Measurements from ENCODE around the gene SYNE2. TPM values are rescaled to one million over a fixed set of nuclear protein-coding genes. Genes with fewer than 3 reads are reported as not detected.

Gene SYNE2
- total RNA-seq, 1 experiment from 2014 or later, result 71.1 TPM

DNA sequence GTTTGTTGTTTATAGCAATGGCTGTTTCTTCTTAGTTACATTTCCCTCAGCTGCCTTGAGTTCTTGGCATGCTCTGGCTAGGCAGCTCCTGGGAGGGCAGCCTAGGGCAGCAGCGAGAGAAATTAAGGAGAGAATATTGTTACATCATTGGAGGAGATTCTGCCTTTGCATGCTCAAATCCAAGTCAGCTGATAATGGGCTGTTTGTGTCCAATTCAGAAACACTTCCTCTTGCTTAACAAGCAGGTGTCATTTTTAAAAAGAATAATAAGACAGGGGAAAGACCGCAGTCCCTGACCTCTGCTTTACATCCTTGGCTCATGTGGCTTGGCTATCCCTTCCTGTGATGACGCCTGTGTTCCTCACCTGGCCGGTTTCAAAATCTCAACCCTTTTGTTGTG, 364.5 kb downstream of the SYNE2 start (continued):
- TF ChIP-seq, protein P1, sequence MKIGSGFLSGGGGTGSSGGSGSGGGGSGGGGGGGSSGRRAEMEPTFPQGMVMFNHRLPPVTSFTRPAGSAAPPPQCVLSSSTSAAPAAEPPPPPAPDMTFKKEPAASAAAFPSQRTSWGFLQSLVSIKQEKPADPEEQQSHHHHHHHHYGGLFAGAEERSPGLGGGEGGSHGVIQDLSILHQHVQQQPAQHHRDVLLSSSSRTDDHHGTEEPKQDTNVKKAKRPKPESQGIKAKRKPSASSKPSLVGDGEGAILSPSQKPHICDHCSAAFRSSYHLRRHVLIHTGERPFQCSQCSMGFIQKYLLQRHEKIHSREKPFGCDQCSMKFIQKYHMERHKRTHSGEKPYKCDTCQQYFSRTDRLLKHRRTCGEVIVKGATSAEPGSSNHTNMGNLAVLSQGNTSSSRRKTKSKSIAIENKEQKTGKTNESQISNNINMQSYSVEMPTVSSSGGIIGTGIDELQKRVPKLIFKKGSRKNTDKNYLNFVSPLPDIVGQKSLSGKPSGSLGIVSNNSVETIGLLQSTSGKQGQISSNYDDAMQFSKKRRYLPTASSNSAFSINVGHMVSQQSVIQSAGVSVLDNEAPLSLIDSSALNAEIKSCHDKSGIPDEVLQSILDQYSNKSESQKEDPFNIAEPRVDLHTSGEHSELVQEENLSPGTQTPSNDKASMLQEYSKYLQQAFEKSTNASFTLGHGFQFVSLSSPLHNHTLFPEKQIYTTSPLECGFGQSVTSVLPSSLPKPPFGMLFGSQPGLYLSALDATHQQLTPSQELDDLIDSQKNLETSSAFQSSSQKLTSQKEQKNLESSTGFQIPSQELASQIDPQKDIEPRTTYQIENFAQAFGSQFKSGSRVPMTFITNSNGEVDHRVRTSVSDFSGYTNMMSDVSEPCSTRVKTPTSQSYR (CRISPR knock-in tag; IDR thresholded peaks at IDR 0.05), result no peak
- no peak for TF ChIP-seq NFYB (CRISPR knock-in tag; conservative IDR thresholded peaks at IDR 0.05; ENCODE audit: low read depth)
- TF ChIP-seq, protein P2, sequence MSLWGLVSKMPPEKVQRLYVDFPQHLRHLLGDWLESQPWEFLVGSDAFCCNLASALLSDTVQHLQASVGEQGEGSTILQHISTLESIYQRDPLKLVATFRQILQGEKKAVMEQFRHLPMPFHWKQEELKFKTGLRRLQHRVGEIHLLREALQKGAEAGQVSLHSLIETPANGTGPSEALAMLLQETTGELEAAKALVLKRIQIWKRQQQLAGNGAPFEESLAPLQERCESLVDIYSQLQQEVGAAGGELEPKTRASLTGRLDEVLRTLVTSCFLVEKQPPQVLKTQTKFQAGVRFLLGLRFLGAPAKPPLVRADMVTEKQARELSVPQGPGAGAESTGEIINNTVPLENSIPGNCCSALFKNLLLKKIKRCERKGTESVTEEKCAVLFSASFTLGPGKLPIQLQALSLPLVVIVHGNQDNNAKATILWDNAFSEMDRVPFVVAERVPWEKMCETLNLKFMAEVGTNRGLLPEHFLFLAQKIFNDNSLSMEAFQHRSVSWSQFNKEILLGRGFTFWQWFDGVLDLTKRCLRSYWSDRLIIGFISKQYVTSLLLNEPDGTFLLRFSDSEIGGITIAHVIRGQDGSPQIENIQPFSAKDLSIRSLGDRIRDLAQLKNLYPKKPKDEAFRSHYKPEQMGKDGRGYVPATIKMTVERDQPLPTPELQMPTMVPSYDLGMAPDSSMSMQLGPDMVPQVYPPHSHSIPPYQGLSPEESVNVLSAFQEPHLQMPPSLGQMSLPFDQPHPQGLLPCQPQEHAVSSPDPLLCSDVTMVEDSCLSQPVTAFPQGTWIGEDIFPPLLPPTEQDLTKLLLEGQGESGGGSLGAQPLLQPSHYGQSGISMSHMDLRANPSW (CRISPR knock-in tag; conservative IDR thresholded peaks at IDR 0.05; ENCODE audit: low read depth), result no peak

DNA sequence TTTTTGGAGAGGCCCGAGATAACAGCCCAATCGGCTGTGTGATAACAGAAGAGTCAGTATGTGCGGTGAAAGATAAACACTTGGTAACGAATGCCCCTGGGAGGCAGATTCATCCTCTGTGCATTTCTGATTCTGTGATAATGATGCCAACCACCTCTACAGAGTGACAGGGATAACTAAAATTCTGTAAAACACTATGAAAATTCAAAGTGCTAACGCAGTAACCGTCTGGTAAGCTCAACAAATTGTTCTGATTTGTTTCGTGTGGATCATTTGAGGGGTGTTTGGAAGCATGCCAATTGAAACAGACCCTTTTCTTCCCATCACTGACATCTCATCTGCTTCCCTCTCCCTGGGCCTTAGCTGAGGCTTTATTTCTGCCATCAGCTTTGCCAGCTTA, 365.0 kb downstream of the SYNE2 start:
- Mint-ChIP-seq H3K9me3 (no peaks in the 10 kb centered on the region), H3K27ac (0 out of 2 replicates have a peak overlapping the region, but pooled peaks have one; percentile 28), H3K36me3 (peaks cover 75% of the 10 kb centered on the region), H3K27me3 (ENCODE audit: low read depth) (no peaks in the 10 kb centered on the region), H3K4me1 (no peaks in the 10 kb centered on the region), H3K4me3 (no peak overlapping the region)
- TF ChIP-seq, protein P3, sequence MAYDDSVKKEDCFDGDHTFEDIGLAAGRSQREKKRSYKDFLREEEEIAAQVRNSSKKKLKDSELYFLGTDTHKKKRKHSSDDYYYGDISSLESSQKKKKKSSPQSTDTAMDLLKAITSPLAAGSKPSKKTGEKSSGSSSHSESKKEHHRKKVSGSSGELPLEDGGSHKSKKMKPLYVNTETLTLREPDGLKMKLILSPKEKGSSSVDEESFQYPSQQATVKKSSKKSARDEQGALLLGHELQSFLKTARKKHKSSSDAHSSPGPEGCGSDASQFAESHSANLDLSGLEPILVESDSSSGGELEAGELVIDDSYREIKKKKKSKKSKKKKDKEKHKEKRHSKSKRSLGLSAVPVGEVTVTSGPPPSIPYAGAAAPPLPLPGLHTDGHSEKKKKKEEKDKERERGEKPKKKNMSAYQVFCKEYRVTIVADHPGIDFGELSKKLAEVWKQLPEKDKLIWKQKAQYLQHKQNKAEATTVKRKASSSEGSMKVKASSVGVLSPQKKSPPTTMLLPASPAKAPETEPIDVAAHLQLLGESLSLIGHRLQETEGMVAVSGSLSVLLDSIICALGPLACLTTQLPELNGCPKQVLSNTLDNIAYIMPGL (CRISPR knock-in tag; IDR thresholded peaks at IDR 0.05), result no peak
- TF ChIP-seq, protein P4, sequence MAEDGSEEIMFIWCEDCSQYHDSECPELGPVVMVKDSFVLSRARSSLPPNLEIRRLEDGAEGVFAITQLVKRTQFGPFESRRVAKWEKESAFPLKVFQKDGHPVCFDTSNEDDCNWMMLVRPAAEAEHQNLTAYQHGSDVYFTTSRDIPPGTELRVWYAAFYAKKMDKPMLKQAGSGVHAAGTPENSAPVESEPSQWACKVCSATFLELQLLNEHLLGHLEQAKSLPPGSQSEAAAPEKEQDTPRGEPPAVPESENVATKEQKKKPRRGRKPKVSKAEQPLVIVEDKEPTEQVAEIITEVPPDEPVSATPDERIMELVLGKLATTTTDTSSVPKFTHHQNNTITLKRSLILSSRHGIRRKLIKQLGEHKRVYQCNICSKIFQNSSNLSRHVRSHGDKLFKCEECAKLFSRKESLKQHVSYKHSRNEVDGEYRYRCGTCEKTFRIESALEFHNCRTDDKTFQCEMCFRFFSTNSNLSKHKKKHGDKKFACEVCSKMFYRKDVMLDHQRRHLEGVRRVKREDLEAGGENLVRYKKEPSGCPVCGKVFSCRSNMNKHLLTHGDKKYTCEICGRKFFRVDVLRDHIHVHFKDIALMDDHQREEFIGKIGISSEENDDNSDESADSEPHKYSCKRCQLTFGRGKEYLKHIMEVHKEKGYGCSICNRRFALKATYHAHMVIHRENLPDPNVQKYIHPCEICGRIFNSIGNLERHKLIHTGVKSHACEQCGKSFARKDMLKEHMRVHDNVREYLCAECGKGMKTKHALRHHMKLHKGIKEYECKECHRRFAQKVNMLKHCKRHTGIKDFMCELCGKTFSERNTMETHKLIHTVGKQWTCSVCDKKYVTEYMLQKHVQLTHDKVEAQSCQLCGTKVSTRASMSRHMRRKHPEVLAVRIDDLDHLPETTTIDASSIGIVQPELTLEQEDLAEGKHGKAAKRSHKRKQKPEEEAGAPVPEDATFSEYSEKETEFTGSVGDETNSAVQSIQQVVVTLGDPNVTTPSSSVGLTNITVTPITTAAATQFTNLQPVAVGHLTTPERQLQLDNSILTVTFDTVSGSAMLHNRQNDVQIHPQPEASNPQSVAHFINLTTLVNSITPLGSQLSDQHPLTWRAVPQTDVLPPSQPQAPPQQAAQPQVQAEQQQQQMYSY (CRISPR knock-in tag; IDR thresholded peaks at IDR 0.05), result no peak
- TF ChIP-seq, protein P5, sequence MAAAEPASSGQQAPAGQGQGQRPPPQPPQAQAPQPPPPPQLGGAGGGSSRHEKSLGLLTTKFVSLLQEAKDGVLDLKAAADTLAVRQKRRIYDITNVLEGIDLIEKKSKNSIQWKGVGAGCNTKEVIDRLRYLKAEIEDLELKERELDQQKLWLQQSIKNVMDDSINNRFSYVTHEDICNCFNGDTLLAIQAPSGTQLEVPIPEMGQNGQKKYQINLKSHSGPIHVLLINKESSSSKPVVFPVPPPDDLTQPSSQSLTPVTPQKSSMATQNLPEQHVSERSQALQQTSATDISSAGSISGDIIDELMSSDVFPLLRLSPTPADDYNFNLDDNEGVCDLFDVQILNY (CRISPR knock-in tag; IDR thresholded peaks at IDR 0.05), result no peak
- no peak for TF ChIP-seq RELA (CRISPR knock-in tag; IDR thresholded peaks at IDR 0.05; ENCODE audit: borderline replicate concordance)
- no peak for DNase-seq (ENCODE audit: low spot score)
- CTCF ChIA-PET, result no interaction called here
- POLR2A ChIA-PET, result no interaction called here
- no peak for ATAC-seq

DNA sequence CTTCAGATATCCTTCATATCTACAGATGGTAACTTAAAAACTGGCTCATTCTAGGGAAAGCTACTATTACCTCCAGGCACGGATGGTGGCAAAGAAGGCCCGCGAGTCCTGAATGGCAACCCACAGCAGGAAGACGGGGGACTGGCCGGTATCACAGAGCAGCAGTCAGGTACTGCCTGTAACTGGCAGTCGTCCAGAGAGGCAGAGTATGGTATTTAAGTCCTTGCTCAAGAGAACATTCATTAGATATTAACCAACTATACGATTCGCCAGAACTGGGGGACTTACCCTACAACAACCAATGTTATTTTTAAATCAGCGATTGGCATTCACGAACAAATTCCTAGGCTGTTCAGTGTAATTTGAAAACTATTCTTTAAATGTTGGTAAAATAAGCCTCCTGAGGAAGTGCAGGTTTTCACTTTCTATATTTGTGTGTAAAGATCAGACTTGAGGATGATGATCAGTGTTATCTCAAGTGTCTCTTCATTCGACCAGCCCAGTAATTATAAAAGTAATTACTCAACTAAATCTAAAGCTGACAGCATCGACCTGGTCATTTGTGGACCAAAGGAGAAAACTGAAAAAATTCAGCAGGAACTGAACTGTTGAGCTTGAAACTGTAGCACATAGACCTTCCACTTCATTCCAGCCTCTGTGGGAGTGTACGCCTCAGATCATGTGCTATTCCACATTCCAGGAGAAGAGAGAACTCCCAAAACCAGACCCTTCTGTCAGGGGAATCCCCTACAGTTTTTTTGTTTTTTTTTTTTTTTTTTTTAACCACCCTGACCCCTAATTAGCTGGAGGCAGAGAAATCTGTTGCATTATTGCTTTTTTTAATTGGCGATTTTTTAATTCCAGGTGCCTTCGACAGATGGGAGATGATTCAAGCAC, 365.8 kb downstream of the SYNE2 start:
- ChIA-PET POLR2A (no interaction called here), CTCF (interaction anchor here (0.6 kb wide), 1 partner anchor 626 kb away, joined by 4 read pairs; no protein-coding TSS in a partner anchor)
- Mint-ChIP-seq H3K36me3 (peaks cover 74% of the 10 kb centered on the region), H3K9me3 (no peaks in the 10 kb centered on the region), H3K4me3 (no peak overlapping the region), H3K4me1 (no peaks in the 10 kb centered on the region), H3K27ac (no peak overlapping the region), H3K27me3 (ENCODE audit: low read depth) (no peaks in the 10 kb centered on the region)
- DNase-seq (ENCODE audit: low spot score) (no peak), ATAC-seq (no peak)
- TF ChIP-seq CREB1 (CRISPR knock-in tag; IDR thresholded peaks at IDR 0.05), result no peak
- no peak for TF ChIP-seq GABPB1 (CRISPR knock-in tag; IDR thresholded peaks at IDR 0.05)
- no peak for TF ChIP-seq ESRRA (CRISPR knock-in tag; IDR thresholded peaks at IDR 0.05; ENCODE audit: borderline replicate concordance)
- TF ChIP-seq PRRX2 (CRISPR knock-in tag; IDR thresholded peaks at IDR 0.05), result no peak
- TF ChIP-seq ZNF219 (CRISPR knock-in tag; IDR thresholded peaks at IDR 0.05; ENCODE audit: borderline replicate concordance), result no peak
- TF ChIP-seq, protein P6, sequence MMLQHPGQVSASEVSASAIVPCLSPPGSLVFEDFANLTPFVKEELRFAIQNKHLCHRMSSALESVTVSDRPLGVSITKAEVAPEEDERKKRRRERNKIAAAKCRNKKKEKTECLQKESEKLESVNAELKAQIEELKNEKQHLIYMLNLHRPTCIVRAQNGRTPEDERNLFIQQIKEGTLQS (CRISPR knock-in tag; conservative IDR thresholded peaks at IDR 0.05), result no peak
- TF ChIP-seq FOXK1 (CRISPR knock-in tag; IDR thresholded peaks at IDR 0.05), result no peak
- TF ChIP-seq SP1 (CRISPR knock-in tag; conservative IDR thresholded peaks at IDR 0.05), result no peak
- TF ChIP-seq, protein P7, sequence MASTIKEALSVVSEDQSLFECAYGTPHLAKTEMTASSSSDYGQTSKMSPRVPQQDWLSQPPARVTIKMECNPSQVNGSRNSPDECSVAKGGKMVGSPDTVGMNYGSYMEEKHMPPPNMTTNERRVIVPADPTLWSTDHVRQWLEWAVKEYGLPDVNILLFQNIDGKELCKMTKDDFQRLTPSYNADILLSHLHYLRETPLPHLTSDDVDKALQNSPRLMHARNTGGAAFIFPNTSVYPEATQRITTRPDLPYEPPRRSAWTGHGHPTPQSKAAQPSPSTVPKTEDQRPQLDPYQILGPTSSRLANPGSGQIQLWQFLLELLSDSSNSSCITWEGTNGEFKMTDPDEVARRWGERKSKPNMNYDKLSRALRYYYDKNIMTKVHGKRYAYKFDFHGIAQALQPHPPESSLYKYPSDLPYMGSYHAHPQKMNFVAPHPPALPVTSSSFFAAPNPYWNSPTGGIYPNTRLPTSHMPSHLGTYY (CRISPR knock-in tag; IDR thresholded peaks at IDR 0.05), result no peak
- no peak for TF ChIP-seq MXD4 (CRISPR knock-in tag; IDR thresholded peaks at IDR 0.05; ENCODE audit: borderline replicate concordance)
- TF ChIP-seq FOXJ3 (CRISPR knock-in tag; IDR thresholded peaks at IDR 0.05; ENCODE audit: borderline replicate concordance), result no peak
